Ovary (tissue), 9 donors: ENCODE measurements around the gene SCGB3A1. TPM values are rescaled to one million over a fixed set of nuclear protein-coding genes. Genes with fewer than 3 reads are reported as not detected.

Experiments used
- DNase-seq, 5 donors: peaks; one replicate each; pipeline ENCODE4 v3.0.0-alpha.2; 2019 to 2020
- H3K27ac ChIP-seq, 2 donors: fragments of 200-600 bp; one replicate each; pipeline versions ENCODE4 v1.5.1 to v1.8.0; 2019 to 2022
- H3K27me3 ChIP-seq: fragments of 200-600 bp; one replicate; pipeline ENCODE4 v1.8.0; 2022
- H3K36me3 ChIP-seq: fragments of 200-600 bp; sonication (generic); one replicate; pipeline ENCODE4 v1.5.1; 2019
- H3K4me1 ChIP-seq: one replicate; pipeline ENCODE4 v1.8.1; 2013; ENCODE audit warnings: mild to moderate bottlenecking, moderate library complexity; ENCODE audit not compliant: insufficient read depth
- H3K4me3 ChIP-seq: fragments of 200-600 bp; sonication (generic); one replicate; pipeline ENCODE4 v1.5.1; 2017
- H3K9me3 ChIP-seq, 2 donors: fragments of 200-600 bp in 1 of 2; sonication (generic) in 1 of 2; one replicate each; pipeline versions ENCODE4 v1.5.1 to v1.8.1; 2013 to 2019; ENCODE audit warnings: mild to moderate bottlenecking in 1 of 2, moderate library complexity in 1 of 2
- CTCF ChIP-seq, 3 donors: fragments of 450-650 bp in 2 of 3; fragments of 200-600 bp in 1 of 3; IDR thresholded peaks; one replicate each; pipeline versions ENCODE4 v1.5.1 to v1.8.0; 2016 to 2022; ENCODE audit warnings: antibody characterized with exemption in 3 of 3, mild to moderate bottlenecking in 1 of 3
- EP300 ChIP-seq: sonication (generic); formaldehyde crosslinking; IDR thresholded peaks from one replicate; pipeline ENCODE4 v1.6.1; 2017; ENCODE audit warnings: antibody characterized with exemption
- POLR2A ChIP-seq: fragments of 450-650 bp; IDR thresholded peaks from one replicate; pipeline ENCODE4 v1.6.1; 2017; ENCODE audit warnings: antibody characterized with exemption, mild to moderate bottlenecking, moderate library complexity
- WGBS, 3 donors: extraction: QIAGEN DNeasy Blood & Tissue Kit in 1 of 3; methylation state at CpG; one replicate each; pipeline versions ENCODE4 v1.1.5 to v1.1.7; 2013 to 2017; 5-methylcytosine and 5-hydroxymethylcytosine counted together
- intact Hi-C, 4 donors: fragments of 100-400 bp; cut with DNase I; formaldehyde crosslinking; loops; one replicate each; pipeline versions ENCODE4 v1.11.0 to v1.15.1; 2022 to 2023
- polyA plus RNA-seq, 2 donors: library from polyadenylated mRNA; stranded (reverse); fragments of 200-250 nt in 1 of 2; fragments of 350-450 nt in 1 of 2; fragmentation: Illumina TruSeq in 1 of 2; extraction: RNeasy Lipid Tissue Mini Kit (QIAGEN cat#74804) in 1 of 2; gene quantifications; one replicate each; pipeline ENCODE4 v1.2.3, GENCODE V29; 2013 to 2014
- total RNA-seq, 7 donors: library from RNA; depleted of rRNA in 2 of 7; stranded (reverse); fragments of >200 nt in 2 of 7; fragmentation: NEBNext Ultra II Directional in 3 of 7; extraction: Animal tissue kit (Norgen Biotek cat#: 25700) in 3 of 7; gene quantifications; one replicate each; pipeline versions ENCODE4 v1.1.0 to v1.2.4, GENCODE V29; 2016 to 2023
- donor health status: DM: no; HTN: no; CAD: no; lungs with moderate emphysema.
- donor health status: DM: no; HTN: no; CAD: no.
- donor health status: Bipolar disorder and iron deficiency.
- donor health status: DM: yes; HTN: yes; CAD: no.
- donor health status: DM: no; HTN: no; CAD: no.
- donor health status: DM: yes; HTN: yes; CAD: no.

Gene SCGB3A1
- total and polyA plus RNA-seq, 9 donors, result 1.5 to 18.7 (median 2.7) TPM; not detected in 4

DNA sequence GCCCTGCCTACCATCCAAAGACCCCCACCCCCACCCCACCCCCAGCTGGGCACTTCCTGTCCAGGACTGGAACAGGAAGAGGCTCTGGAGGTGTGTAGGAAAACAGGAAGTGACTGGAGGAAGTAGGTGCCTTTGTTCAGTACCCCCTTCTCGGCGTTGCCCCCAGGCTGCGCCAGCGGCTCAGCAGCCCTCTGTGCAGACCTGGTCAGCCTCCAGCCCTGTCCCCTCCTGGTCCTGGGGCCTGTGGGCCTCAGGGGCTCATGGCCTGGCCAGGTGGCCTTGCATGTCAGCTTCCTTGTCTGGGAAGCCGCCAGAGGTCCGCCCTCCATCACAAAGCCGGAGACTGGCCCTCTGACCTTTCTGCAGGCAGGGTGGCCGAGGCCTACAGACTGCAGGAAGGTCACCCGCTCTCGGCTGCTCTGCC is 32.1 kb upstream of the SCGB3A1 start:
- Histone ChIP-seq H3K9me3 (no peaks in the 10 kb centered on the region), H3K27ac (no peak overlapping the region), H3K4me3 (no peak overlapping the region), H3K27me3 (no peaks in the 10 kb centered on the region), H3K36me3 (no peaks in the 10 kb centered on the region), H3K4me1 (no peaks in the 10 kb centered on the region)
- no peak for DNase-seq
- intact Hi-C loops, result no loop called here
- TF ChIP-seq EP300 (no peak), CTCF (IDR thresholded peaks at IDR 0.05) (no peak), POLR2A (no peak)
- 82 to 86% (median 82%) methylated on average over 10 of the region's 10 CpGs for WGBS, 3 donors

DNA sequence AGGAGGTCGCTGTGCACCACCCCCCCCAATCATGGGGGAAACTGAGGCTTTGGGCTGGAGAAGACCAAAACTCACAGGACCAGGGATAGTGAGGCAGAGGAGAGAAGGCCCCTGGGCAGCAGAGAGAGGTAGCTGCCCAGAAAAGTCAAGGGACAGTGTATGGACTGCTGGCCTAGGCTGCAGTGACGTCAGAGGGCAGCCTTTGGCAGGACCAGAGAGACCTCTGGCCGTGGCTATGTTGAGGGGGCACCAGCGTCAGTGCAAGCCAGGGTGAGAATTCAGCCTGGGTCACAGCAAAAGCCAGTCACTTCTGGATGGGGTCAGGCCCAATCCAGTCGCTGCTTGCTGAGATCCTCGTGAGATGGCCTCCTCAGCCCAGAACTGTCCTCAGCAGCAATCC is 31.6 kb upstream of the SCGB3A1 start:
- no peaks in the 10 kb centered on the region for H3K9me3 ChIP-seq
- 85 to 94% (median 91%) methylated on average over 6 of the region's 6 CpGs for WGBS, 3 donors
- TF ChIP-seq CTCF (IDR thresholded peaks at IDR 0.05) (no peak), POLR2A (no peak), EP300 (no peak)
- DNase-seq, result no peak
- no peaks in the 10 kb centered on the region for H3K4me1 ChIP-seq
- H3K4me3 ChIP-seq, result no peak overlapping the region
- intact Hi-C loops, result no loop called here
- H3K27me3 ChIP-seq, result no peaks in the 10 kb centered on the region
- H3K36me3 ChIP-seq, result no peaks in the 10 kb centered on the region
- no peak overlapping the region for H3K27ac ChIP-seq

DNA sequence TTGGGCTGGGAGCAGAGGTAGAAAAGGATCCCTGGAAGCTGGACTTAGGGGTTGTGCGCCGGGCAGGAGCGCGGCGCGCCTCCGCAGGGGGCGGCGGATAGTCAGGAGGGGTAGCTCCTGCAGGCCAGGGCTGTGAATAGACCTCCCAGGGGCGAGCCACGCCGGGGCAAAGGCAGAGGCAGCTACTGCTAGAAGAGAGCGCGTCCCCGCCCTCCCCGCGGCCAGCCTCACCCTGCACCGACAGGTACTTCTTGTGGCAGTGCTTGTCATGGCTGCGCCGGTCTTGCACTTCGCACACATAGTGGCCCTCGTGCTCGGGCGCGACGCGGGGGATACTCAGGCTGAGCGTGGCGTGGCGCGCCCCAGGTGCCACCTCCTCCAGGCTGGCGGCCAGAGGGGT is 30.0 kb upstream of the SCGB3A1 start:
- no peaks in the 10 kb centered on the region for H3K27me3 ChIP-seq
- DNase-seq, result no peak
- no peak overlapping the region for H3K27ac ChIP-seq
- H3K4me3 ChIP-seq, result no peak overlapping the region
- 78 to 84% (median 82%) methylated on average over 32 of the region's 32 CpGs for WGBS, 3 donors
- no peaks in the 10 kb centered on the region for H3K9me3 ChIP-seq
- H3K36me3 ChIP-seq, result no peaks in the 10 kb centered on the region
- H3K4me1 ChIP-seq, result no peaks in the 10 kb centered on the region
- no peak for TF ChIP-seq CTCF (IDR thresholded peaks at IDR 0.05)
- TF ChIP-seq POLR2A, result no peak
- TF ChIP-seq EP300, result no peak
- intact Hi-C loops, result no loop called here

GRCh38 chr5:180620014-180620413 is 28.7 kb upstream of the SCGB3A1 start:
- DNase-seq, result no peak
- H3K4me3 ChIP-seq, result no peak overlapping the region
- H3K27me3 ChIP-seq, result no peaks in the 10 kb centered on the region
- H3K36me3 ChIP-seq, result no peaks in the 10 kb centered on the region
- no peak overlapping the region for H3K27ac ChIP-seq
- H3K9me3 ChIP-seq, result no peaks in the 10 kb centered on the region
- no peaks in the 10 kb centered on the region for H3K4me1 ChIP-seq
- intact Hi-C loops, result no loop called here
- 91 to 94% (median 93%) methylated on average over 14 of the region's 14 CpGs for WGBS, 3 donors
- no peak for TF ChIP-seq EP300
- TF ChIP-seq POLR2A, result no peak
- TF ChIP-seq CTCF (IDR thresholded peaks at IDR 0.05), result no peak

DNA sequence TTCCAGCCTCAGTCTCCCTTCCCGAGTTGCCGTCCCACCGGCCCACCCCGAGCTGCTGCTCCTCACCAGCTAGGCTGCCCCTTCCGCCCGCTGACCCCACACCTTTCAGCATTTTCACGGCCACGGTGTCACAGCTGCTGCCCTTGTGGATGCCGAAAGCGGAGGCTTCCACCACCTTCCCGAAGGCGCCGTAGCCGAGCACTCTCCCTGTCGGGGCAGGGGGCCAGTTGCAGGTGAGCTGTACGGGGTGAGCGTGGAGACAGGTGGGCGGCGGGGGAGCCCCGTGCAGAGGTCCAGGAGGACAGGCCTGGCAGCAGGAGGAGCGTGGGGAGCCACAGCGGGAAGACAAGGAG is 28.2 kb upstream of the SCGB3A1 start:
- no peaks in the 10 kb centered on the region for H3K36me3 ChIP-seq
- no peaks in the 10 kb centered on the region for H3K9me3 ChIP-seq
- TF ChIP-seq CTCF (IDR thresholded peaks at IDR 0.05) (no peak), EP300 (no peak), POLR2A (no peak)
- H3K4me3 ChIP-seq, result no peak overlapping the region
- WGBS, 3 donors, result 66 to 82% (median 77%) methylated on average over 22 of the region's 22 CpGs
- H3K27me3 ChIP-seq, result no peaks in the 10 kb centered on the region
- H3K4me1 ChIP-seq, result no peaks in the 10 kb centered on the region
- intact Hi-C loops, result no loop called here
- H3K27ac ChIP-seq, result no peak overlapping the region
- DNase-seq, result no peak
